SK-N-SH (cell line): Measurements from ENCODE around the gene ZNF331. TPM values are rescaled to one million over a fixed set of nuclear protein-coding genes. Genes with fewer than 3 reads are reported as not detected.

ENCODE experiments used
- CTCF ChIA-PET: fragments of 300-600, 350-600 bp; formaldehyde crosslinking; extraction: SDS; loops from one replicate; lab custom pipeline; 2021; lab: Yijun Ruan, JAX
- POLR2A ChIA-PET: fragments of 350-600 bp; sonication (Branson Sonifier 250); formaldehyde crosslinking; extraction: SDS; loops from one replicate; lab custom pipeline; 2020; ENCODE audit warnings: antibody characterized with exemption, inconsistent platforms; lab: Yijun Ruan, JAX
- DNase-seq: peaks from one replicate; pipeline ENCODE4 v3.0.0; 2012
- H2AFZ ChIP-seq: fragments of 200-600 bp; sonication (generic); 2 replicates; pipeline ENCODE4 v1.8.1; 2016; ENCODE audit warnings: antibody characterized with exemption, mild to moderate bottlenecking, low read depth
- H3F3A ChIP-seq: fragments of 200-600 bp; sonication (generic); replicated peaks from 2 replicates; pipeline ENCODE3; 2016; ENCODE audit warnings: antibody characterized with exemption, mild to moderate bottlenecking; ENCODE audit not compliant: insufficient read depth
- H3K27ac ChIP-seq, 2 experiments: fragments of 200-500 bp in 1 of 2; fragments of 200-600 bp in 1 of 2; sonication (Bioruptor generic) in 1 of 2; sonication (generic), shearing (Covaris generic) in 1 of 2; 2 replicates each; pipeline versions ENCODE4 v1.5.1 to v1.6.1; 2014 to 2016; ENCODE audit warnings: low read depth in 2 of 2, inconsistent platforms in 1 of 2, low read length in 1 of 2, mild to moderate bottlenecking in 1 of 2, mixed read lengths in 1 of 2
- H3K27me3 ChIP-seq: fragments of 200-600 bp; sonication (generic), shearing (Covaris generic); 2 replicates; pipeline ENCODE4 v1.6.1; 2016; ENCODE audit warnings: mixed run types; ENCODE audit not compliant: insufficient read depth
- H3K36me3 ChIP-seq, 2 experiments: fragments of 200-500 bp in 1 of 2; fragments of 200-600 bp in 1 of 2; sonication (Bioruptor generic) in 1 of 2; sonication (generic) in 1 of 2; replicated peaks in 1 of 2; 2 replicates each; pipeline versions ENCODE3 to v1.5.1; 2014 to 2016; ENCODE audit warnings: low read length in 1 of 2, mild to moderate bottlenecking in 1 of 2; ENCODE audit not compliant: insufficient read depth in 2 of 2, control insufficient read depth in 1 of 2
- H3K4me1 ChIP-seq, 2 experiments: fragments of 200-500 bp in 1 of 2; fragments of 200-600 bp in 1 of 2; sonication (Bioruptor generic) in 1 of 2; sonication (generic), shearing (Covaris generic) in 1 of 2; 2 replicates each; pipeline versions ENCODE4 v1.5.1 to v1.6.1; 2014 to 2016; ENCODE audit warnings: low read depth in 1 of 2, low read length in 1 of 2, mixed run types in 1 of 2; ENCODE audit not compliant: insufficient read depth in 2 of 2, control insufficient read depth in 1 of 2
- H3K4me2 ChIP-seq: fragments of 200-600 bp; sonication (generic), shearing (Covaris generic); 2 replicates; pipeline ENCODE4 v1.6.1; 2017; ENCODE audit warnings: mixed run types
- H3K4me3 ChIP-seq, 2 experiments: fragments of 200-500 bp in 1 of 2; fragments of 200-600 bp in 1 of 2; sonication (Bioruptor generic) in 1 of 2; sonication (generic), shearing (Covaris generic) in 1 of 2; 2 replicates each; pipeline versions ENCODE4 v1.5.1 to v1.8.1; 2014 to 2016; ENCODE audit warnings: low read depth in 2 of 2, inconsistent platforms in 1 of 2, low read length in 1 of 2, mild to moderate bottlenecking in 1 of 2, mixed read lengths in 1 of 2, moderate library complexity in 1 of 2
- H3K79me2 ChIP-seq: fragments of 200-600 bp; sonication (generic); 2 replicates; pipeline ENCODE4 v1.8.1; 2017; ENCODE audit warnings: mild to moderate bottlenecking; ENCODE audit not compliant: insufficient read depth
- H3K9ac ChIP-seq: fragments of 200-600 bp; sonication (generic); 2 replicates; pipeline ENCODE4 v1.6.1; 2017; ENCODE audit warnings: mixed run types
- H3K9me2 ChIP-seq: fragments of 200-600 bp; sonication (generic); 2 replicates; pipeline ENCODE4 v1.6.1; 2017; ENCODE audit warnings: mixed run types
- H3K9me3 ChIP-seq: fragments of 200-600 bp; sonication (generic); 2 replicates; pipeline ENCODE4 v1.6.1; 2017; ENCODE audit warnings: mixed run types, mild to moderate bottlenecking, moderate library complexity
- H4K20me1 ChIP-seq: fragments of 200-600 bp; sonication (generic); 2 replicates; pipeline ENCODE4 v1.6.1; 2017; ENCODE audit warnings: mild to moderate bottlenecking, mixed run types; ENCODE audit not compliant: insufficient read depth
- CHD2 ChIP-seq: fragments of 150-350 bp; IDR thresholded peaks from 2 replicates; pipeline ENCODE4 v1.6.1; 2018; ENCODE audit warnings: low read length; ENCODE audit not compliant: partially characterized antibody
- CTCF ChIP-seq: fragments of 200-600 bp; sonication (generic); IDR thresholded peaks from 2 replicates; pipeline ENCODE4 v1.6.1; 2017; ENCODE audit warnings: antibody characterized with exemption, mild to moderate bottlenecking, moderate library complexity
- ELF1 ChIP-seq: IDR thresholded peaks from 2 replicates; pipeline ENCODE4 v1.4.0; 2012
- EP300 ChIP-seq, 2 experiments: IDR thresholded peaks; 2 replicates each; pipeline versions ENCODE4 v1.4.0 to v1.6.1; 2012; ENCODE audit warnings: borderline replicate concordance in 1 of 2, low read depth in 1 of 2, low read length in 1 of 2
- EZH2phosphoT487 ChIP-seq: fragments of 200-600 bp; sonication (generic); IDR thresholded peaks from 2 replicates; pipeline ENCODE4 v1.6.1; 2017; ENCODE audit warnings: low read depth, mixed run types, mild to moderate bottlenecking, antibody characterized with exemption, moderate library complexity, borderline replicate concordance
- FOXJ3 ChIP-seq: sonication (generic); formaldehyde crosslinking; IDR thresholded peaks from 2 replicates; pipeline ENCODE4 v1.5.1; 2020; ENCODE audit warnings: mild to moderate bottlenecking, missing genetic modification reagents
- FOXM1 ChIP-seq: IDR thresholded peaks from 2 replicates; pipeline ENCODE4 v1.4.0; 2012; ENCODE audit warnings: low read depth, mild to moderate bottlenecking
- GATA2 ChIP-seq: sonication (generic); formaldehyde crosslinking; IDR thresholded peaks from 2 replicates; pipeline ENCODE4 v1.5.0; 2020; ENCODE audit warnings: mild to moderate bottlenecking, missing genetic modification reagents
- IRF3 ChIP-seq: fragments of 150-350 bp; IDR thresholded peaks from 2 replicates; pipeline ENCODE4 v1.6.1; 2016; ENCODE audit warnings: mild to moderate bottlenecking, low read depth, low read length
- MXI1 ChIP-seq: IDR thresholded peaks from 2 replicates; pipeline ENCODE4 v1.6.1; 2012; ENCODE audit warnings: mild to moderate bottlenecking, low read depth, low read length, improper control_type of control experiment
- NRF1 ChIP-seq: IDR thresholded peaks from 2 replicates; pipeline ENCODE4 v1.6.1; 2012; ENCODE audit warnings: low read depth, mild to moderate bottlenecking, low read length
- RCOR1 ChIP-seq: fragments of 150-350 bp; IDR thresholded peaks from 2 replicates; pipeline ENCODE4 v1.6.1; 2017; ENCODE audit warnings: antibody characterized with exemption, low read length
- REST ChIP-seq: IDR thresholded peaks from 2 replicates; pipeline ENCODE4 v1.6.1; 2012; ENCODE audit warnings: mild to moderate bottlenecking, low read depth, low read length, moderate library complexity
- RFX5 ChIP-seq: IDR thresholded peaks from 2 replicates; pipeline ENCODE4 v1.6.1; 2012; ENCODE audit warnings: mild to moderate bottlenecking, improper control_type of control experiment, low read length
- SMC3 ChIP-seq: IDR thresholded peaks from 2 replicates; pipeline ENCODE4 v1.6.1; 2012; ENCODE audit warnings: low read depth, low read length, improper control_type of control experiment
- TCF12 ChIP-seq: IDR thresholded peaks from 2 replicates; pipeline ENCODE4 v1.4.0; 2012
- TEAD4 ChIP-seq: IDR thresholded peaks from 2 replicates; pipeline ENCODE4 v1.4.0; 2012; ENCODE audit warnings: mild to moderate bottlenecking, borderline replicate concordance; ENCODE audit not compliant: insufficient read depth
- USF2 ChIP-seq: fragments of 150-350 bp; IDR thresholded peaks from 2 replicates; pipeline ENCODE4 v1.6.1; 2017; ENCODE audit warnings: antibody characterized with exemption, low read length, low read depth, borderline replicate concordance
- YY1 ChIP-seq: IDR thresholded peaks from 2 replicates; pipeline ENCODE4 v1.4.0; 2012; ENCODE audit warnings: low read depth, mild to moderate bottlenecking
- WGBS: methylation state at CpG from one replicate; pipeline ENCODE4 v1.1.6; 2017; ENCODE audit warnings: low lambda C conversion rate; 5-methylcytosine and 5-hydroxymethylcytosine counted together
- polyA plus RNA-seq, 3 experiments: library from polyadenylated mRNA; depleted of rRNA; stranded (reverse); fragments of >200 nt; gene quantifications; 2 replicates each; pipeline ENCODE4 v1.2.3, GENCODE V29; 2012

The ZNF331 gene
- polyA plus RNA-seq, 1 of the 3 experiments (the other 2 are of a cell fraction), result 7.2 TPM

- WGBS, result 21% methylated on average over 12 of the region's 12 CpGs
- H3K27me3 ChIP-seq, result peaks cover 18% of the 10 kb centered on the region; the same call in 1 of the 2 replicates
- H3K27ac ChIP-seq, result no peak overlapping the region
- no peaks in the 10 kb centered on the region for H3K4me1 ChIP-seq
- no peaks in the 10 kb centered on the region for H4K20me1 ChIP-seq
- CTCF ChIA-PET, result no interaction called here
- no peaks in the 10 kb centered on the region for H3K9me3 ChIP-seq
- no peaks in the 10 kb centered on the region for H3K79me2 ChIP-seq
- H3K36me3 ChIP-seq, result no peaks in the 10 kb centered on the region
- POLR2A ChIA-PET, result no interaction called here
- H3K9me2 ChIP-seq, result no peaks in the 10 kb centered on the region
- no peak overlapping the region for H3K4me3 ChIP-seq
- no peak overlapping the region for H2AFZ ChIP-seq
- no peak for DNase-seq
- H3K4me2 ChIP-seq, result no peak overlapping the region
- TF ChIP-seq TEAD4 (no peak), IRF3 (no peak), NRF1 (no peak), CTCF (no peak), FOXM1 (no peak), FOXJ3 (CRISPR knock-in tag) (no peak), EZH2phosphoT487 (no peak)
- no peak overlapping the region for H3K9ac ChIP-seq
- no peaks in the 10 kb centered on the region for H3F3A ChIP-seq
Observed at GRCh38 chr19:53597023-53597422, 59.1 kb downstream of the ZNF331 start.

- H3F3A ChIP-seq, result no peaks in the 10 kb centered on the region
- no peaks in the 10 kb centered on the region for H3K9me3 ChIP-seq
- H3K9ac ChIP-seq, result no peak overlapping the region
- H4K20me1 ChIP-seq, result no peaks in the 10 kb centered on the region
- H3K27ac ChIP-seq, result no peak overlapping the region
- peaks cover 19% of the 10 kb centered on the region; the same call in 1 of the 2 replicates for H3K27me3 ChIP-seq
- H3K36me3 ChIP-seq, result no peaks in the 10 kb centered on the region
- H3K9me2 ChIP-seq, result no peaks in the 10 kb centered on the region
- no peaks in the 10 kb centered on the region for H3K79me2 ChIP-seq
- no peaks in the 10 kb centered on the region for H3K4me1 ChIP-seq
- no peak overlapping the region for H3K4me3 ChIP-seq
- no peak for DNase-seq
- WGBS, result 16% methylated on average over 10 of the region's 10 CpGs
- no peak overlapping the region for H3K4me2 ChIP-seq
- ChIA-PET CTCF (no interaction called here), POLR2A (no interaction called here)
- no peak overlapping the region for H2AFZ ChIP-seq
- TF ChIP-seq RFX5 (no peak), MXI1 (no peak), RCOR1 (no peak), EP300 (IDR thresholded peaks at IDR 0.05; ENCODE audit: borderline replicate concordance in 1 of 2, low read depth in 1 of 2, low read length in 1 of 2) (no peak), SMC3 (no peak), USF2 (no peak), REST (no peak), TCF12 (no peak), CHD2 (no peak), YY1 (no peak), ELF1 (no peak), CTCF (no peak), GATA2 (CRISPR knock-in tag) (no peak), TEAD4 (no peak)
Observed at GRCh38 chr19:53598361-53598760, 60.4 kb downstream of the ZNF331 start.
